Measurements from ENCODE around the gene HMOX2.

HMOX2 gene

DNA sequence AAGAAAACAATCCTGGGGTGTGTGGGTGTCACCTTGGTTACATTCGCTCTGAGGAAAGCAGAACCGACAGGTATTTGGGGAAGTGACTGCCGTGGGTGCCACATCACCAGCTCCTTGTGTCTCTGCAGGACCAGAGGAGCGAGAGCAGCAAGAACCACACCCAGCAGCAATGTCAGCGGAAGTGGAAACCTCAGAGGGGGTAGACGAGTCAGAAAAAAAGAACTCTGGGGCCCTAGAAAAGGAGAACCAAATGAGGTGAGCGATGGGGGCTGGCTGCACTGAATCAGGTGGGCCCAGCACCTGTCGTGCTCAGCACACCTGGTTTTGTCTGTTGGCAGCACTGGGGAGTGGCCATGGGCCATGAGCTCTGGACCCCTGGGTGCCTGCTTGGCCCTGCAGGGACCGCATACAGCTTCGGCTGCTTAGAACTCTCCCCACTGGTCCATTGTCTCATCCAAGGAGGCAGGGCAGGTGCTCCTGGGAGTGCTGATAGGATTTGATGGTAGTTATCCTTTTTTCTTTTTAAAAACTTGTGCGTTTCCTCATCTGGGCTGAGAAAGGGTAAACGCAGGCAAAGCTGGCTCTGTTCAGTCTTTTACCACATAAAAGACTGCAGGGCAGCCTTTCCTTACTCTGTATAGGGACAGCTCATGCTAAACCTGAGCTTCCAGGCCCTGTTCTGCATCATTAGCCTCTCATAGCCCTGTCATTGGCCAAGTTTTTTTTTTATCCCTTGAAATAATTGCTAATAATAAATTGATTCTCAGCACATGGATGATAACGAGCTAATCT, 29.4 kb downstream of the HMOX2 start:
- DNase-seq, result no peak

DNA sequence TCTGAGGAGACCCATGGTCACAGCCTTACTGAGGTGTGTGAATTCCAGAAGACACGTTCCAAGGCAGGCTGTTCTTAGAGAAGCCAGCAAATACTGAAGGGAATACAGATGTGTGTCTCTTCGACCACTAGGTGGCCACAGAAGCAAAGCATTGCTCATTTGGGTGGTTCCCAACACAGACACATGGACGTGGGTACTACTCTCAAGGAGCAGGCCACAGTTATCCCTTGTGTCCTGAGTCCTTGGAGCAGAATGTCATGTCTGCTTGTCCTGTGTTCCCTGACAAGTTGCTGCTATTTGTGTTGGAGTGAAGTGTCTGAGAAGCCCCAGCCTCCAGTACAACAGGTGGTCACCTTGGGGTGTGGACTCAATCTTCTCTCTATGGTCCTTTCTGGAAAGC, 30.3 kb downstream of the HMOX2 start:
- peak; percentile 42 for DNase-seq

DNA sequence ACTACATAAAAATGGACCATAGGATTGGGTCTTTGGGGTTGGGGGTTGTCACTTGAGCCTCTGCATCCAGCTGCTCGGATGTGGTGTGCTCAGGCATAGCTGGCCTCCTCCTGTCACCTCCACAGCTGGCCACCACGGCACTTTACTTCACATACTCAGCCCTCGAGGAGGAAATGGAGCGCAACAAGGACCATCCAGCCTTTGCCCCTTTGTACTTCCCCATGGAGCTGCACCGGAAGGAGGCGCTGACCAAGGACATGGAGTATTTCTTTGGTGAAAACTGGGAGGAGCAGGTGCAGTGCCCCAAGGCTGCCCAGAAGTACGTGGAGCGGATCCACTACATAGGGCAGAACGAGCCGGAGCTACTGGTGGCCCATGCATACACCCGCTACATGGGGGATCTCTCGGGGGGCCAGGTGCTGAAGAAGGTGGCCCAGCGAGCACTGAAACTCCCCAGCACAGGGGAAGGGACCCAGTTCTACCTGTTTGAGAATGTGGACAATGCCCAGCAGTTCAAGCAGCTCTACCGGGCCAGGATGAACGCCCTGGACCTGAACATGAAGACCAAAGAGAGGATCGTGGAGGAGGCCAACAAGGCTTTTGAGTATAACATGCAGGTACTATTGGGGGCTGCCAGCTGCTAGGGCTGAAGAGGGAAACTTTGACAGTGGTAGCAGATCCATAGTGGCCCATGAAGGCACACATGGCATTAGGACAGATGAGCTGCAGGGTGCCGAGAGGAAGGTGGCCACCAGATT, 31.6 kb downstream of the HMOX2 start:
- no peak for DNase-seq

DNA sequence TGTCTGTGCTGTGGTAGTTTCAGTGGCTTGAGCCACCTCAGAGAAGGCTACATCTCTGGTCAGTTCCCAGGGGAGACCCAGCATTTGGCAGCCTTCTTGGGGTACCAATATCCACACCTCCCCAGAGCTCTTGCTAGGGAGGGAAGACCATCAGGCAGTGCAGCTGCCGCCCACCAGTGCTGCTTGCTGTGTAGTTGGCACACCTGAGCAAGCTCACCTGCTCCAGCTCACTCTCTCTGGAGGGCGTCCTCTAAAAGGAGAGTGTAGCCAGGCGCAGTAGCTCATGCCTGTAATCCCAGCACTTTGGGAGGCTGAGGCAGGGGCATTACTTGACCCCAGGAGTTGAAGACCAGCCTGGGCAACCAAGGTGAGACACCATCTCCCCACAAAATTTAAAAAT, 32.6 kb downstream of the HMOX2 start:
- DNase-seq, result no peak

DNA sequence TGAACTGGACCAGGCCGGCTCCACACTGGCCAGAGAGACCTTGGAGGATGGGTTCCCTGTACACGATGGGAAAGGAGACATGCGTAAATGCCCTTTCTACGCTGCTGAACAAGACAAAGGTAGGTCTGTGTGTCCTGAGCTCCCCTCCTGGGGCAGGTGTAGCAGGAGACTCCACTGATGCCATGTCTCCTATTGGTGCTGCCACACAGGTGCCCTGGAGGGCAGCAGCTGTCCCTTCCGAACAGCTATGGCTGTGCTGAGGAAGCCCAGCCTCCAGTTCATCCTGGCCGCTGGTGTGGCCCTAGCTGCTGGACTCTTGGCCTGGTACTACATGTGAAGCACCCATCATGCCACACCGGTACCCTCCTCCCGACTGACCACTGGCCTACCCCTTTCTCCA, 33.2 kb downstream of the HMOX2 start:
- DNase-seq, result no peak

DNA sequence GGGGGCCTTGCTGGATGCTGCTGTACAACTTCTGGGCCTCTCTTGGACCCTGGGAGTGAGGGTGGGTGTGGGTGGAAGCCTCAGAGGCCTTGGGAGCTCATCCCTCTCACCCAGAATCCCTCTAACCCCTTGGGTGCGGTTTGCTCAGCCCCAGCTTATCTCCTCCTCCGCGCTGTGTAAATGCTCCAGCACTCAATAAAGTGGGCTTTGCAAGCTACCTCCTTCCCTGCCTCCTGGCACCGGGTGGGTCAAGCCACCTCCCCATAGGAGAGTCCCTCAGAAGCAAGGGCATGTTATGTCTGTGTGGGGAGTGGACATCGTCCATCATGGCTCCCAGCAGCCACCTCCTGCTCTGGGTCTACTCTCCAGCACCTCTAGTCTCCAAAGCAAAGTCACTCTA, 33.9 kb downstream of the HMOX2 start:
- DNase-seq, result no peak

DNA sequence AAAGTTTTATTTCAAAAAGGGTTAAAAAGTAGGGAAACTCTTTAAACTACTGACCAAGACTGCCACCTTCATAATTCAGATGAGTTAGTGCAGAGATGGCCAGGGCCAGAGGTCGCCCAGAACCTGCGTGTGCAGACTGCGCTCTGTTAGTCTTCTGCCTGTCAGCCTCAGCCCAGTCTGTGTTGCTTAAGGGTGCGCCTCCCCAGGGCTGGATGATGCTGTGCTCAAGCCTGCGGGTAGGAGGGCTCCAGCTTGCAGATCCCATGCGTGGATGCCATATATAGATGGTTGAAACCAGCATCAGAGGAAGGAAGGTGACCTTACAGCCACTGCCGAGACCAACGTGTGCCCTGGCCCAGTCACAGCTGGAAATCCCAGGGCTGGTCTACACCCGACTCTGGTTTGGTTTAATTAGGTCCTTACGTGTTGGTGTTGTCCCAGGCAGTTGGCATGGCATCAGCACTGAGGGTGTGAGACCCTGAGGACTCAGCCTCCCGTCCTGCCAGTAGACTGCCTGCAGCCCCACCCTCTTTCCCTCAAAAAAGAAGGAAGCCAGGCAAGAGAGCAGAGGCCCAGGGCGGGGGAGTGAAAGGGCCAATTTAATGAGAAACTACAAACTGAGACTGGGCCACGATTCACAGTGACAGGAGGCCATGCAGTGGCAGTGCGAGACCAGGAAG, 34.7 kb downstream of the HMOX2 start:
- DNase-seq, result no peak

DNA sequence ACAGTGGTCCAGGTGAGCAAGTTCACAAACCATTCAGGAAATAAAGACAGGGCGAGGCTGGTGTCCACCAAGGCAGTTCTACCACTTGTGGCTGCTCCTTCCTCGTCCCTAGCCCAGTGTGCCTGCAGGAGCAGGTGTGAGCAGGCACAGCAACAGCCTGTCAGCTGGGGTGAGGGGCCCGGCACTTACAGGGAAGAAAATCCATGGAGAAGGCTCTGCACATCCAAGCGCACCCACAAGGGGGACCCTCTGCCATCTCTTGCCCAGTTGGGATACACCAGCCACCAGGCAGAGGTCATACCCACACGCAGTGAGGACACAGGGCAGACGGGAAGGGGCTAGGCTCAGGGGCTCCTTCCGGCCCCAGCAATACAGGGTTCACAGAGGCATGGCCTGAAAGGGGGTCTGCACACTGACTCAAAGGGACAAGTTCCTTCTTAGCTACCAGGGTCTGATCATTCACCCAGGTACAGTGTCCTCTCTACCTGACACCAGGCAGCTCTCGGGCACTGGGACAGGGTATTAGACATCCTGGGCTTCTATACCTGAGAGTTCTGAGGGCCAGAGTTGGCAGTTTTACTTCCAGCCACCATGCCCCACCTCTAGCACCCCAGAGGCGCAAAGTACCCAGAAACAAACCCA, 35.4 kb downstream of the HMOX2 start:
- no peak for DNase-seq

DNA sequence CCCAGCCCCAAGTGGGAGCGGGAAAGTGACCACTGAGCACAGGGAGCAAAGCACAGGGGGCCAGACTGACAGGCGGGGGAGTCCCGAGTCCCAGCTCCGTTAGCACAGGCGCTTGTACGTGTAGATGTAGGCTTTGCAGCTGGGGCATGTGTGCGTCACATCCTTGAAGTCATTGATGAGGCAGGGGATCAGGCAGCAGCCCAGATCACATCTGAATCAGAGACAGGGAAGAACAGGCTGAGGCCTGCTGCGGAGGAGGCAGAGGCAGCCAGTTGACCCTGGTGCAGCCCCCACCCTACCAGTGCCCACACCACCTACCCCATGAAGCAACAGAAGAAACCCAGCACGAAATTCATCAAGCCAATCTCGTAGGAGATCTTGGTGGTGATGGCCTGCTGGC, 36.3 kb downstream of the HMOX2 start:
- DNase-seq, result no peak

DNA sequence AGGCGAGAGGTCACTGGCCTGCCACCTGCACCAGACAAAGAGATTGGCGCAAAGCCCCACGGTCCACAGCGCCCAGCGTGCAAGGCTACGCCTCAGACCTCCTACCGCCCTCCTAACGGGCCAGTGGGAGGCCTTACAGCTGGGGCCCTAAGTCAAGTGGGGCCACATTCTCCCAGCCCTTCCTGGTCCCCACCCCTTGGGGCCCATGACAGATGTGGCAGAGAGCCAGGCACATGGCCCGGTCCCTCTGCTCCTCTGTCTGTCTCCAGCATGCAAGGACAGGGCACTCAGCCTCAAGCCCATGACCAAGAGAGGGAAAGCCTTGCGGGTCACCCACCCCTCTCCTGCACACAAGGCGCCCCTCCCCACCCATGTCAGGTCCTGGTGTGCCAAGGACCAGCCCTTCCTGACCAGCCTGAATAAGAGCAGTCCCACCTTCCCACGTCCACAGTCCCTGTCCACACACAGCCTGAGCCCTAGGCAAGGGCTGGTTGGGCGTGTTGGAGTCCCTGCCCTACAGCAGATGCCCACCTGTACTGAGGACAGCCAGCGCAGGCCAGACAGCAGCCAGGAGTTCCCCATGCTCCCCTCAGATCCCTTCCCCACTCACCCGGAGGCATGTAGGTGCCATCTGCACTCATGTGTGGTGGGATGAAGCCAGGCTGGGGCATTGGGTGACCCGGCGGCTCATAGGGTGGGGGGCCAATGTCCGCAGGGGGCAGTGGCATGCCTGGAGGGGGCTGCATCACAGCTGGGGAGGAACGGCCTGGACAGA, 37.1 kb downstream of the HMOX2 start:
- DNase-seq, result no peak

DNA sequence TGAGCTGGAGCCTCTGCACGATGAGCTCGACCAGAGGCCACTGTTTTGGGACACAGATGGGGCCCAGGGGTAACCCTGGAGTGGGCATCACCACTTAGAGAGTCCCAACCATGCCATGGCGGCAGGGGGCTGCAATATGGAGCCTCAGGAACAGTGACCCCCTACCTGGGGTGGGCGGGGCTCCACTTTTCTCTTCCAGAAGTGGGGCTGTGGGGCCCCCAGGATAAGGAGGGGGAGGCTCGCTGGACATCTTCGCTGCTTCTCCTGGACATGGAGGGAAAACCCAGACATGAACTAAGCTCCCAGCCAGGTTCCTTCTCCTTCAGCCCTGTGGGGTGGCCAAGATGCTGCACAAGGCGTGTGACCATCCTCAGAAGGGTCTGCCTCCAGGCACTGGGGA, 37.7 kb downstream of the HMOX2 start:
- no peak for DNase-seq

DNA sequence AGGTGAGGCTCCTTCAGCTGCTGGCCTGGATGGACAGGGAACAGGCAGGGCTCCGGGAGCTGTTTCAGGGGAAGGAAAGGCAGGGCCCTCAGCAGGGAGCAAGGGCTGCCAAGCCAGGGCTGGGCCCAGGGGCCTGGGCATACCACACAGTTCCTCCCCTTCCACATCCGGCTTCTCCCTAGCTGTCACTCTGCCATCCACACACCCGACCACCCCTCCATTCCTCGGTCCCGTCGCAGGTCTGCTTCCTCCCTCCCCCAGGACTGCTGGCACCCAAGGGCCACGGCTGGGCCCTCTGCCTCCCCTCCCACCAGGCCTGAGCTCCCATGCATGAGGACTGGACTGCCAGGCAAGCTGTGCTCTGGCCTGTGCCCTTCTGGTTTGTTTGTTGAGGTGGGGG, 38.4 kb downstream of the HMOX2 start:
- no peak for DNase-seq

DNA sequence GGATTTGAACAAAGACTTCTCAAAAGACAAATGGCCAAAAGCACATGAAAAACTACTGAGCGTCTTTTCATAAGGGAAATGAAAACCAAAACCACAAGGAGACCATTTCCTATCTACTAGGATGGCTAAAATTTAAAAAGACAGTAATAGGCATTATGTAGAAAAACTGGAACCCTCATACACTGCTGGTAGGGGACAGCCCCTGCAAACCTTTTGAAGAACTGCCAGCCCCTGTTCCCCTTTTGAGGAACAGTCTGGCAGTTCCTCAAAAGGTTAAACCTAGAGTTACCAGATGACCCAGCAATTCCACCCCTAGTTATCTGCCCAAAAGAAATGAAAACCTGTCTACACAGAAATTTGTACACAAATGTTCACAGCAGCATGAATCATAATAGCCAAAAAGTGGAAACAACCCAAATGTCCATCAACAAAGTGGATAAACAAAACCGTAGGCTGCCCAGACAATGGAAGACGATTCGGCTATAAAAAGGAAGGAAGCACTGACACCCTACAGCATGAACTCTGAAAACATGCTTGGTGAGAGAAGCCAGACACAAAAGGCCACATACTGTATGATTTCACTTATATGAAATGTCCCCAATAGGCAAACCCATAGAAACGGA, 39.5 kb downstream of the HMOX2 start:
- no peak for DNase-seq

DNA sequence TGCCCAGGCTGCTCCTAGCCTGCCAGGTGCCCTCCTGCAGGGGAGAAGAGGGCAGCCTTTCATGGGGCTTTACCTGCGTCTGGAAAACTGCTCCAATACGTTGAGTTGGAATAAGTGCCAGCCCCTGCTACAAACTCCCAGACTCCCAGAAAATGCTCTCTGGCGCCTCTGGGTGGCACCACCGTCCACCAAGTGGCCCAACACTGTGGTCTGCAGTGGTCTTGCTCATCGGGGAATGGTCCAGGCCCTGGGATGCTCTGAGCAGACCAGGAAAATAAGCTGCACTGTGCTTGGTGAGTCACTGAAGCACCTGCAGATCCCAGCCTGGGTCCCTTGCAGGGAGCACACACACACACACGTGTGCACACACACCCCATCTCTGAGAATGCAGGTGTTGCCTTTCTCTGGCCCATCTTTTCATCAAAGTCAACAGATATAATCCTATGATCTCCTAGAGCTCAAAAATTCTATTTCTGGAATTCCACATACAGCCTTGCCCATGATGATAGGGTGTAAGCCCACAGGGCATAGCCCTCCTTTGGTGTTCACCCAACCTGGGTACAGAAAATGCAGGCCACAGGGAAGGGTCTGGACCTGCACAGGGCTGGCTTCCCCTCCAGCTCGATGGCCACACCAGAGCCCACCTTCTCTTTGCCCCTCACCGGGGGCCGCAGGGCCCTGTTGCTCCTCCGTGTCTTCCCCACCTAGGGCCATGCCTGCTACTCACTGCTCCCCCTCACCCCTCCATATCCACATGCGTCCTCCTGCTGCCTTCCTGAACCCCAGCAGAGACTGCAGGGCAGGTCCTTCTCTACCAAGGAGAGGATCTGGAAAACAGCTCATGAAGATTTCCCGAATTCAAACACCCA, 41.8 kb downstream of the HMOX2 start:
- DNase-seq, result no peak

DNA sequence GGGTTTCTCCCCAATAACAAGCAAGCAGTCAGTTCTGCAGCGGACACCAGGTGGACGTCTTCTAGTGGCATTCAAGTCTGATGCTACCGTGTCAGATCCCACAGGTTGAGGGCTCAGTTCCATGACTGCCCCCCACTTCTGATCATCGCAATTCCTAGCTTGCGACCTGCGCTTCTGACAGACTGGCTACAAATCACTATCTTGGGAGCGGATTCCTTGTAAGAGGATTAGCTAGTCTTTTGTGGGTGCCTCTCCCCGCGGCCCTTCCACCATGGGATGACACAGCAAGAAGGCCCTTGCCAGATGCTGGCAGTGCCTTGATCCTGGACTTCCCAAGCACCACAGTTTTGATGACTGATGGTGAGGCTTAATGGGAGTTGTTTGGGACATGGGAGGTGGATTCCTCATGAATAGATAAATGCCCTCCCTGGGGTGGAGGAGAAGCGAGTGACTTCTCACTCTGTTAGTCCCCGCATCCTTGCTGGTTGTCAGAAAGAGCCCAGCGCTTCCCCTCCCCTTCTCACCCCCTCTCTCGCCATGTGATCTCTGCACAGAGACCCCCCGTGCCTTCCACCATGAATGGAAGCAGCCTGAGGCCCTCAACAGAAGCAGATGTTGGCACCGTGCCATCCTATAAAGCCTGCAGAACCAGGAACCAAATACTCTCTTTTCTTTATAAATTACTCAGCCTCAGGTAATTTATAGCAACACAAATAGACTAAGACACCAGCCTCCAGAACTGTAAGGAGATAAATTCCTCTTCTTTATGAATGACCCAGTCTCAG, 43.3 kb downstream of the HMOX2 start:
- no peak for DNase-seq

DNA sequence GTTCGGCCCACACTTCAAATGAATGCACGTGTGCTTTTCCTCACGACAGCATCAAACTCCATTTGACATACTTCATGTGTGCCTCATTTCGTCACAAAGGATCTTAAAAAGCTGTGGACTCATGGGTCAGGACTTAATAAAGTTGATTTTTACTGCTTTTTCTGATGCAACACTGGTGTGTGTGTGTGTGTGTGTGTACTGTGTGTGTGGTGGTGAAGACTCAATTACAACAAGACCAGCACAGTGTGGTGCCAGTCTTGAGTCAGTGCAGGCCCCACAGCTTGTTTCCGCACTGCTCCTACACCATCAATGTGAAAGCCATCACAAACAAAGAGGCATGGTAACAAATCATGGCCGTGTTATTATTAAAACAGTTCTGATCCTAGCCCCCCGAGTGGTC, 44.7 kb downstream of the HMOX2 start:
- DNase-seq, result no peak

DNA sequence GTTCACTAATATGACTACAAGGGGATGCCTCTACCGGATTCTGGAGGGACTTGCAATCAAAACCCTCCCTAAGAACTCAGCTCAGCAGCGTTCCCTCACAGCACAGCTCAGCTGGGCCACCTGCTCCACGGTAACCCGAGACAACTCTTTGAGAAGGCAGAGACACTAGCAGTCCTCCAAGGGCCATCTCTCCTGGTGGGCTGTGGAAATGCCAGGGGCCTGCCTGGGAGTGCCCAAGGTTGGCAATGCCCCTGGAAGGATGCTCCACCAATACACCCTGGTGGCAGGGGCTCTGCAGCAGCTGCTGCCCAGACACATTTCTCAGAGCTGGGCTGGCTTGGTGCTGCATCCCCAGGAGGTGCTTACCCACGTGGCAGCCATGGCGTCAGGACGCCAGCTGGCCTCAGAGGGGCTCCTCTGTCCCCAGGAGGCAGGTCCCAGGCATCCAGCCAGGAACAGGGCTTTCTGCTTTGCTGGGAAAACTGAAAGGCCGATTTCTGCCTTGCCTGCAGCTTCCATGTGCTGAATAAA, 45.9 kb downstream of the HMOX2 start:
- DNase-seq, result no peak

DNA sequence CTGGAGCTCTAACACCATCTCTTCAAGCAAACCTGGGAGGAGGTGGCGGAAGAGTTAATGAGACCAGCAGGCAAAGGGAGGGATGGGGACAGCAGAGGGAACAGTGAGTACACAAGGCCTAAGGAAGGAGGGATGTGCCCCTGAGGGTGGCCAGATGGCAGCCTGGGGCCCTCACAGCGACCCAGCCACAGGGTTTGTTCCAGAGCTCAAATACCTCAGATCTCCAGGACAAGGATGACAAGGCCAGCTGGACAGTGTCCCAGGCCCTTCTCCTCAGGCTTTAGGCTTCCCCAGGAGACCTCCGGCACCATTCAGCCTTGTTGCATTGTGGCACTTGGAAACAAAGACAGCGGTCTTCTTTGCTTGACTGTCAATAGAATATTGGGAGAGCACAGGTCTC, 47.5 kb downstream of the HMOX2 start:
- no peak for DNase-seq

DNA sequence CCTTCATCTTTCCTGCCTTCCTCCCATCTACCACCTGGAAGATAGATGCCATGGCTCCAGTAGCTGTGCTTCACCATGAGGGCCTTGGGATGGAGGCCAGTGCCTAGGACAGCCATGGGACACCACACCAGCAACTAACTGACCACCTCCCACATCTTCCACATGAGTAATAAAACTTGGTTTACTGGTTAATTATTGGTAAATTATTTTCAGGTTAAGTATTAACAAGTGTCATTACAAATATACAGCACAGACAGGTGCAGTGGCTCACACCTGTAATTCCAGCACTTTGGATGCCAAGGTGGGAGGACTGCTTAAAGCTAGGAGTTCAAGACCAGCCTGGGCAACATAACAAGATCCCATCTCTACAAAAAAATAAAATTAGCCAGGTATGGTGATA, 48.4 kb downstream of the HMOX2 start:
- no peak for DNase-seq

DNA sequence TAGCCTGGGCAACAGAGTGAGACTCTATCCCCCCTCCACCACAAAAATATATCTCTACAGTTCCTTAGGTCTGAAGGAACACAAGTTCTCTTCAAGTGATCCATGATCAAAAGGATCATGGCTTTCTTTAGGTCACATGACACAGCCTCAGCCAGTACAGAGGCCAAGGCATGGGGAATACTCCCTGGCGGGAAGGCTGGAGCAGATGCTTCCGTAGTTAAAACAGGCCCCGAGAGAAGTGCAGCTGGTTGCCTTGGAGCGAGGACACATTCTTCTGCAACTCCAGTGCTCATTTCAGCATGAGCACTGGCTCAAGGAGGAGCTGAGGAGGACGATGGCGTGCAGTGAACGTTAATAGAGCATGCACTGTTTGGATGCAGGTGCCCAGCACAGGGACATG, 48.9 kb downstream of the HMOX2 start:
- no peak for DNase-seq
